OCI-LY3 (cell line): ENCODE data around the gene CCDC68.

ENCODE experiments used
- H2AFZ ChIP-seq: fragments of 200-600, 300-600 bp; shearing (Covaris generic); 2 replicates; pipeline ENCODE4 v1.6.0; 2014; ENCODE audit warnings: antibody characterized with exemption, low read depth, low read length
- H3K27ac ChIP-seq: fragments of 200-600, 300-600 bp; sonication (generic); 2 replicates; pipeline ENCODE4 v1.5.1; 2014; ENCODE audit warnings: mild to moderate bottlenecking, low read length, moderate library complexity, mixed read lengths
- H3K27me3 ChIP-seq: fragments of 200-600, 300-600 bp; sonication (generic); 2 replicates; pipeline ENCODE4 v1.6.1; 2014; ENCODE audit warnings: low read depth, low read length, mixed read lengths
- H3K36me3 ChIP-seq: fragments of 200-600, 300-600 bp; sonication (generic); replicated peaks from 2 replicates; pipeline ENCODE3; 2014; ENCODE audit warnings: low read depth, low read length, mixed read lengths
- H3K4me1 ChIP-seq: fragments of 300-600, 200-600 bp; sonication (generic); 2 replicates; pipeline ENCODE4 v1.6.1; 2014; ENCODE audit warnings: low read length, mixed read lengths
- H3K4me2 ChIP-seq: fragments of 200-600, 300-600 bp; sonication (generic); 2 replicates; pipeline ENCODE4 v1.6.1; 2014; ENCODE audit warnings: low read length, mixed read lengths
- H3K4me3 ChIP-seq: fragments of 300-600, 200-600 bp; sonication (generic); 2 replicates; pipeline ENCODE4 v1.5.1; 2014; ENCODE audit warnings: antibody characterized with exemption, mild to moderate bottlenecking, low read length, moderate library complexity
- H3K79me2 ChIP-seq: fragments of 300-600, 200-600 bp; shearing (Covaris generic); 2 replicates; pipeline ENCODE4 v1.6.1; 2014; ENCODE audit warnings: mild to moderate bottlenecking, low read length, mixed read lengths
- H3K9ac ChIP-seq: fragments of 300-600, 200-600 bp; shearing (Covaris generic); 2 replicates; pipeline ENCODE4 v1.6.0; 2014; ENCODE audit warnings: mild to moderate bottlenecking, low read length, moderate library complexity
- H3K9me3 ChIP-seq: fragments of 200-600, 300-600 bp; shearing (Covaris generic); 2 replicates; pipeline ENCODE4 v1.6.1; 2014; ENCODE audit warnings: low read length, mixed read lengths; ENCODE audit not compliant: insufficient read depth
- H4K20me1 ChIP-seq: fragments of 200-600, 300-600 bp; sonication (generic); 2 replicates; pipeline ENCODE4 v1.6.1; 2016; ENCODE audit warnings: low read length, mixed read lengths; ENCODE audit not compliant: insufficient read depth
- CTCF ChIP-seq: fragments of 200-600, 300-600 bp; sonication (generic); IDR thresholded peaks from 2 replicates; pipeline ENCODE4 v1.5.1; 2014; ENCODE audit warnings: antibody characterized with exemption, low read length, low read depth
- EZH2phosphoT487 ChIP-seq: fragments of 200-600 bp; shearing (Covaris generic); IDR thresholded peaks from 2 replicates; pipeline ENCODE4 v1.6.1; 2018; ENCODE audit warnings: antibody characterized with exemption, mixed run types, low read depth

CCDC68 gene

GRCh38 chr18:54877076-54877475 lies 82.2 kb downstream of the CCDC68 start:
- Histone ChIP-seq H3K9me3 (no peaks in the 10 kb centered on the region), H3K27ac (no peak overlapping the region), H3K9ac (no peak overlapping the region), H3K4me3 (no peak overlapping the region), H3K36me3 (no peaks in the 10 kb centered on the region), H3K4me2 (no peak overlapping the region), H3K27me3 (peaks cover 18% of the 10 kb centered on the region; the same call in 1 of the 2 replicates), H4K20me1 (0 out of 2 replicates have a peak, but pooled peaks cover 3% of the 10 kb centered on the region), H2AFZ (no peak overlapping the region), H3K4me1 (peaks cover 29% of the 10 kb centered on the region), H3K79me2 (no peaks in the 10 kb centered on the region)
- no peak for TF ChIP-seq CTCF
- no peak for TF ChIP-seq EZH2phosphoT487

GRCh38 chr18:54875063-54875462 lies 84.2 kb downstream of the CCDC68 start:
- Histone ChIP-seq H3K36me3 (no peaks in the 10 kb centered on the region), H3K9me3 (no peaks in the 10 kb centered on the region), H3K27me3 (peaks cover 16% of the 10 kb centered on the region), H3K9ac (no peak overlapping the region), H3K4me2 (peak overlapping the region; percentile 71), H3K27ac (no peak overlapping the region), H3K79me2 (no peaks in the 10 kb centered on the region), H3K4me1 (peaks cover 29% of the 10 kb centered on the region), H4K20me1 (0 out of 2 replicates have a peak, but pooled peaks cover 3% of the 10 kb centered on the region), H3K4me3 (no peak overlapping the region), H2AFZ (no peak overlapping the region)
- TF ChIP-seq EZH2phosphoT487 (no peak), CTCF (no peak)

- H3K4me1 ChIP-seq = peaks cover 27% of the 10 kb centered on the region
- no peaks in the 10 kb centered on the region for H3K36me3 ChIP-seq
- H3K9me3 ChIP-seq = no peaks in the 10 kb centered on the region
- peak overlapping the region; percentile 71 for H3K4me2 ChIP-seq
- TF ChIP-seq CTCF = no peak
- TF ChIP-seq EZH2phosphoT487 = no peak
- no peaks in the 10 kb centered on the region for H3K79me2 ChIP-seq
- H3K27me3 ChIP-seq = peaks cover 18% of the 10 kb centered on the region
- no peak overlapping the region for H2AFZ ChIP-seq
- H3K4me3 ChIP-seq = peak overlapping the region; percentile 48
- H4K20me1 ChIP-seq = 0 out of 2 replicates have a peak, but pooled peaks cover 3% of the 10 kb centered on the region
- peak overlapping the region; percentile 7; the same call in 1 of the 2 replicates for H3K27ac ChIP-seq
- H3K9ac ChIP-seq = no peak overlapping the region; the same call in 1 of the 2 replicates
Measured at GRCh38 chr18:54873884-54874255, 85.4 kb downstream of the CCDC68 start.

- no peak overlapping the region for H3K4me3 ChIP-seq
- no peak overlapping the region for H3K27ac ChIP-seq
- H3K79me2 ChIP-seq = no peaks in the 10 kb centered on the region
- H2AFZ ChIP-seq = no peak overlapping the region
- no peaks in the 10 kb centered on the region for H3K9me3 ChIP-seq
- peaks cover 18% of the 10 kb centered on the region for H3K27me3 ChIP-seq
- no peak for TF ChIP-seq CTCF
- H3K4me1 ChIP-seq = peaks cover 20% of the 10 kb centered on the region
- H3K9ac ChIP-seq = no peak overlapping the region
- no peak overlapping the region for H3K4me2 ChIP-seq
- no peaks in the 10 kb centered on the region for H3K36me3 ChIP-seq
- H4K20me1 ChIP-seq = 0 out of 2 replicates have a peak, but pooled peaks cover 3% of the 10 kb centered on the region
Measured at GRCh38 chr18:54872681-54873080, 86.6 kb downstream of the CCDC68 start.
